ENCODE measurements around the gene EPHB1. TPM values are rescaled to one million over a fixed set of nuclear protein-coding genes. Genes with fewer than 3 reads are reported as not detected.

The EPHB1 gene
- total and polyA plus RNA-seq, 2 of the 13 experiments (the other 11 are each of a cell fraction or from before 2014, with no cell fraction given), result 0.07 to 0.21 TPM

GRCh38 chr3:134970895-134971294, 175.8 kb downstream of the EPHB1 start:
- H3K27me3 ChIP-seq (ENCODE audit: control insufficient read depth in 1 of 2, insufficient read depth in 2 of 2, low read length in 2 of 2), result peaks cover 1 to 4% of the 10 kb centered on the region in 2 experiments; a peak in 2 of 5 replicates
- DNase-seq (ENCODE audit: low spot score), result no peak
- TF ChIP-seq CBFB (CRISPR knock-in tag; IDR thresholded peaks at IDR 0.05) (no peak), RBM39 (IDR thresholded peaks at IDR 0.05; ENCODE audit: low read depth, low read length, poor library complexity, severe bottlenecking) (no peak), CTCF (CRISPR knock-in tag; IDR thresholded peaks at IDR 0.05) (no peak), HOXA5 (CRISPR knock-in tag; IDR thresholded peaks at IDR 0.05) (no peak)

GRCh38 chr3:134971306-134971705, 176.2 kb downstream of the EPHB1 start:
- Histone ChIP-seq H3K27ac (ENCODE audit: extremely low read length, insufficient read depth, low read length) (no peak overlapping the region), H3K4me2 (ENCODE audit: low read depth, low read length) (no peak overlapping the region), H3K4me1 (ENCODE audit: insufficient read depth, low read length) (no peaks in the 10 kb centered on the region), H3K36me3 (replicated peaks in 1 of 2; ENCODE audit: control insufficient read depth in 1 of 2, insufficient read depth in 2 of 2, low read length in 2 of 2) (no peaks in the 10 kb centered on the region), H3K9me3 (ENCODE audit: low read length) (no peaks in the 10 kb centered on the region), H3K4me3 (replicated peaks in 1 of 3; ENCODE audit: insufficient read depth in 1 of 3, low read depth in 2 of 3, low read length in 3 of 3) (no peak overlapping the region), H3K9ac (ENCODE audit: insufficient read depth, low read depth, low read length) (no peak overlapping the region), H3K27me3 (ENCODE audit: control insufficient read depth in 1 of 2, insufficient read depth in 2 of 2, low read length in 2 of 2) (peaks cover 1 to 4% of the 10 kb centered on the region in 2 experiments; a peak in 2 of 5 replicates), H2AFZ (ENCODE audit: low read length) (no peak overlapping the region), H4K20me1 (ENCODE audit: insufficient read depth, low read length) (no peaks in the 10 kb centered on the region), H3K79me2 (ENCODE audit: insufficient read depth, low read length) (no peaks in the 10 kb centered on the region)
- DNase-seq (ENCODE audit: low spot score) (no peak), FAIRE-seq (no peak), ATAC-seq (no peak)
- in situ Hi-C loops (cut with HindIII; ENCODE audit: extremely low pct_ligation_motif_present, low pct_unique_long_range_greater_than_20kb), result no loop called here
- 14% methylated on average over 3 of the region's 3 CpGs for WGBS (ENCODE audit: low lambda C conversion rate)
- TF ChIP-seq FOXC1 (CRISPR knock-in tag; IDR thresholded peaks at IDR 0.05; ENCODE audit: borderline replicate concordance), result no peak
- no peak for TF ChIP-seq MXD3 (CRISPR knock-in tag; IDR thresholded peaks at IDR 0.05)
- no peak for TF ChIP-seq KDM5A (IDR thresholded peaks at IDR 0.05; ENCODE audit: borderline replicate concordance, low read length)
- TF ChIP-seq RFX3 (CRISPR knock-in tag; IDR thresholded peaks at IDR 0.05), result no peak
- no peak for TF ChIP-seq THYN1 (CRISPR knock-in tag; IDR thresholded peaks at IDR 0.05; ENCODE audit: borderline replicate concordance, low read depth)
- TF ChIP-seq MXD1 (CRISPR knock-in tag; IDR thresholded peaks at IDR 0.05), result no peak
- TF ChIP-seq ZNF691 (CRISPR knock-in tag; IDR thresholded peaks at IDR 0.05; ENCODE audit: borderline replicate concordance, low read depth), result no peak
- TF ChIP-seq RXRB (CRISPR knock-in tag; IDR thresholded peaks at IDR 0.05; ENCODE audit: borderline replicate concordance), result no peak
- POLR2A ChIA-PET, result no interaction called here
- no TSS peak for BruUV-seq (replicated peaks)
- intact Hi-C loops (cut with micrococcal nuclease; ENCODE audit: unreplicated experiment), result no loop called here
- CTCF ChIA-PET (ENCODE audit: low intra/inter-chr PET ratio, low total read pairs), result no interaction called here

More at GRCh38 chr3:134970895-134971294, 175.8 kb downstream of the EPHB1 start:
- no peaks in the 10 kb centered on the region for H3K9me3 ChIP-seq (ENCODE audit: low read length)
- H3K36me3 ChIP-seq (replicated peaks in 1 of 2; ENCODE audit: control insufficient read depth in 1 of 2, insufficient read depth in 2 of 2, low read length in 2 of 2), result no peaks in the 10 kb centered on the region
- no peak overlapping the region for H3K27ac ChIP-seq (ENCODE audit: extremely low read length, insufficient read depth, low read length)
- H2AFZ ChIP-seq (ENCODE audit: low read length), result no peak overlapping the region
- ChIA-PET CTCF (ENCODE audit: low intra/inter-chr PET ratio, low total read pairs) (no interaction called here), POLR2A (no interaction called here)
- H3K79me2 ChIP-seq (ENCODE audit: insufficient read depth, low read length), result no peaks in the 10 kb centered on the region
- no peak for ATAC-seq
- H4K20me1 ChIP-seq (ENCODE audit: insufficient read depth, low read length), result no peaks in the 10 kb centered on the region
- H3K4me3 ChIP-seq (replicated peaks in 1 of 3; ENCODE audit: insufficient read depth in 1 of 3, low read depth in 2 of 3, low read length in 3 of 3), result no peak overlapping the region
- no peaks in the 10 kb centered on the region for H3K4me1 ChIP-seq (ENCODE audit: insufficient read depth, low read length)
- 1% methylated on average over 2 of the region's 2 CpGs for WGBS (ENCODE audit: low lambda C conversion rate)
- no peak overlapping the region for H3K9ac ChIP-seq (ENCODE audit: insufficient read depth, low read depth, low read length)
- no TSS peak for BruUV-seq (replicated peaks)
- intact Hi-C loops (cut with micrococcal nuclease; ENCODE audit: unreplicated experiment), result no loop called here
- no peak for FAIRE-seq
- in situ Hi-C loops (cut with HindIII; ENCODE audit: extremely low pct_ligation_motif_present, low pct_unique_long_range_greater_than_20kb), result no loop called here
- no peak overlapping the region for H3K4me2 ChIP-seq (ENCODE audit: low read depth, low read length)
